Activated CD4-positive, alpha-beta T cell treated with anti-CD3 and anti-CD28 coated beads, Interleukin-2, amount 50 U/mL, for 48 hours (primary cell): Measurements from ENCODE around the gene MLANA.

Experiments used
- DNase-seq, 2 experiments: peaks; one replicate each; pipeline ENCODE4 v3.0.0-alpha.2; 2020

MLANA gene

DNA sequence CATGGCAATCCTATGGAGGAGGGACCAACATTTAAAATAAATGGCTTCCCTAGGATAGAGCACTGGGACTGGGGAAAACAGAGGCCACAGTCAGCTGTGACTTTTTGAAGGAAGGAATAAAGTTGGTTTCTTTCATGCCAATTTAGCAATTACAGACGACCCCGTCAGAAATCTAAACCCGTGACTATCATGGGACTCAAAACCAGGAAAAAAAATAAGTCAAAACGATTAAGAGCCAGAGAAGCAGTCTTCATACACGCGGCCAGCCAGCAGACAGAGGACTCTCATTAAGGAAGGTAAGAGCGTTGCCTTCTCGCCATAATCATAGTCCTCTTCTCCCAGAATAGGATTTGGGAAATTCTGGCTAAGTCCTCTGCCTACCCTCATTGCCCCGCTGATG lies at the start of gene MLANA:
MLANA (plus strand) TSS at position 249 of the 400 bp plus-strand sequence. CDS start 1,586 bp downstream, outside the sequence.
- DNase-seq: no peak

GRCh38 chr9:5841771-5842573 lies 48.7 kb upstream of the MLANA start:
- DNase-seq: peak; percentile 44 to 60

GRCh38 chr9:5842929-5843793 lies 47.5 kb upstream of the MLANA start:
- no peak for DNase-seq

DNA sequence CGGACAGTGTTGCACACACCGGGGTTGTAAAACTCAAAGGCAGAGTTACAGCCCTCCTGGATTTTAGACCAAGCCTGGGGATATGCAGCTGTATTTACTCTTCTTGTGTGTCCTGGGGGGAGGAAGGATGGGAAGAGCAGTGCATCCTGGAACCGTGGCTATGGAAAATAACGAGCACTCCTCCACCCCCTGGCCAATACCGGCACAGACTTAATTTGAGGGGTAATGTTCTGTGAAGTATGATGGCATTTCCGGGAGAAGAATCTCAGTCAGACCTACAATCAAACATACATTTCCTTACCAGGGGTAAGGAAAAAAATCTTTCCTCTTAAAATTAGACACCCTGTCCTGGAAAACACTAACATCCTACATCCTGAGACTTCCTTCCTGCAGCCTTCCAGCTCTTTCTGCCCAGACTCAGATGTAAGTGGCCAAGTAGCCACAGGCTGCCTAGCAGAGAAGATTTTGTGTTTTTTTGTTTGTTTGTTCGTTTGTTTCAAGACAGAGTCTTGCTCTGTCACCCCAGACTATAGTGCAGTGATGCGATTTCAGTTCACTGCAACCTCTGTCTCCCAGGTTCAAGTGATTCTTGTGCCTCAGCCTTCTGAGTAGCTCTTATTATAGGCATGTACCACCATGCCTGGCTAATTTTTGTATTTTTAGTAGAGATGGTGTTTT lies 46.8 kb upstream of the MLANA start:
- no peak for DNase-seq

DNA sequence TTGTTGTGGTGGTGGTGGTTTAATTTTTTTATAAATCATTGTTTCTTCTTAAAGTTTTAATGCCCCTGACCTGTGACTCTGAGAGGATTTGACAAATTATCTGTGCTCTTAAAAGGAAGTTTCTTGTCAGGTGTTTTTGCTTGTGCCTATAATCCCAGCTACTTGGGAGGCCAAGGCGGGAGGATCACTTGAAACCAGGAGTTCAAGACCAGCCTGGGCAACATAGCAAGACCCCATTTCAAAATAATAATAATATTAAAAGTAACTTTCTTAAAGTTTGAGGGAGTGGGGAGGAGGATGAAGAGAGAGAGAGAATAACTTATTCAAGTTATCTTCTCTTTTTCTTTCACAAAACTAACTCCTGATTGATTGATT lies 45.5 kb upstream of the MLANA start:
- DNase-seq: no peak

GRCh38 chr9:5846096-5846495 lies 44.6 kb upstream of the MLANA start:
- no peak for DNase-seq

GRCh38 chr9:5846501-5846921 lies 44.2 kb upstream of the MLANA start:
- no peak for DNase-seq

GRCh38 chr9:5848372-5848882 lies 42.3 kb upstream of the MLANA start:
- no peak for DNase-seq

DNA sequence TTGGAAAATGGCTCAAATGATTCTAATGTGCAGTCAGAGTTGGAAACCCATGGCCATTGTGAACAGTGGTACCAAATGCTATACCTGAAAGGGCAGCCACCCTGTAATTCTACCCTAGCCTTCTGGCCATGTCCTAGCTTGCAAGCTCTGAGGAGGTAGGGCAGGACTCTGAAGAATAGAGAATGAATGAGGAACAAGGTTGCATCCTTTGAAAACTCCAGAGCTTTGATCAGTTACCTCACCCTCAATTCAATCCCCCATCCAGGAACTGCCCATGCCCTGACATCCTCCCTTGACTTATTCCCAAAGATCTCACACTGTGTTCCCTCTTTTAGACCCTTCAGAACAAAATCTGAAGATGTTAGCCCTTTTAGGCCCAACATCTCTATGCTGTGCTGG lies 40.0 kb upstream of the MLANA start:
- no peak for DNase-seq

GRCh38 chr9:5851445-5851844 lies 39.2 kb upstream of the MLANA start:
- DNase-seq: peak; percentile 24 to 45

- DNase-seq: no peak
These were observed 37.7 kb upstream of the MLANA start for GRCh38 chr9:5852987-5853386.

DNA sequence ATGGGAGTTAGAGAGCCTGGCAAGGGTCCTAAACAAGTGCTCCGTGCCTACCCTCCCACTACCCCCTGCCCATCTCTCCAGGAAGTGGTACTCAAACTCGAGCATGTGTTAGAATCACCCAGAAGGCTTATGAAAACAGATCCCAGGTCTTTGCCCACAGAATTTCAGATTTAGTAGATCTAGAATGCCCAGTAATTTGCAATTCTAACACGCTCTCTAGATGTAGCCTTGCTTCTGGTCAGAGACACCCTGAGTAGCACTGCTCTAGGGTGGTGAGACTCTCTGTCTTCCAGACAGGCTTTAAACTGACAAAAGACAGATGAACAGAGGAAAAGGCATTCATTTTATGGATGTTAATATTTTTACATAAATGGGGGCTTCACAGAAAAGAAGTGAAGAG lies 37.1 kb upstream of the MLANA start:
- no peak for DNase-seq

DNA sequence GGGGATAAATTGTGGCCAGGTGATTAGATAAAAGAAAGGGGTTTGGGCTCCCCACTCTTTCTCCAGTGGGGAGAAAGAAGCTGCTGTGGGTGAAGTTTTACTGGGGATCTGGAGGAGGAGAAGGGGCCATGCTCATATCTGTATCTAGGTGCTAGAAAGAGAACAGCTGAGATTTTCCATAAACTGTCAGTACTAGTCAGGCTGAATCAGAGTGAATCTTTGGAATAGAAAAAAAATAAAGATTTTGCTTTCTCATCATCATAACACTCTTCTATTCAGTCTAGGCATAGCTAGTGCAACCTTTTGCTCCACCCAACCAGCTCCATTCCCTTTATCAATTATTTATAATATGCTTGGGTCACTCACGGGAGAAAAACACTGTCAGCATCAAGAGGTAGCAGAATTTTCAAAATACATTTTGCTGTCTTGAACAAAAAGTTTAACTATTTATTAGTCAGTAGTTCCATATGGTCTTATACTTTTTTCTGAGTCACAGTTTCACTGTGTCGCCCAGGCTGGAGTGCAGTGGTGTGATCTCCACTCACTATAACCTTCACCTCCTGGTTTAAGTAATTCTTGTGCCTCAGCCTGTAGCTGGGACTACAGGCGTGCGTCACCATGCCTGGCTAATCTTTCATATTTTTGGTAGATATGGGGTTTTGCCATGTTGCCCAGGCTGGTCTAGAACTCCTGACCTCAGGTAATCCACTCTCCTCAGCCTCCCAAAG lies 36.5 kb upstream of the MLANA start:
- DNase-seq: no peak

DNA sequence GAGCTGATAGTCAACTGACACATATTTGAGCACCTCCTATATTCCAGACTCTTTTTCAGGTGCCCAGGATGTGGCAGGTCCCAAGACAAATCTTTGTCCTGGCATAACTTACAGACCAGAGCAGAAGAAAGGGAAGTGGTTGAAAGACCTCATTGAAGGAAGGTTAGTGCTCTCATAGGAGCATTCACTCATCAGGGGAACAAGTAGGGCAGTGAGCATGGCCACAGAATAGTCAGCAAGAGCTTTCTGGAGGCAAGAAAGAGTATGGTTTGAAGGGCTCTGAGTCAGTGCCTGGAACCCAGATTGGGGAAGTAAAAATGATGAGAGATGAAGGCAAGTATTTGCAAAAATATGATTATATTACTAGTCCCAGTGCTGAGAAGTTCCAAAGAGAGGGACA lies 32.8 kb upstream of the MLANA start:
- no peak for DNase-seq

DNA sequence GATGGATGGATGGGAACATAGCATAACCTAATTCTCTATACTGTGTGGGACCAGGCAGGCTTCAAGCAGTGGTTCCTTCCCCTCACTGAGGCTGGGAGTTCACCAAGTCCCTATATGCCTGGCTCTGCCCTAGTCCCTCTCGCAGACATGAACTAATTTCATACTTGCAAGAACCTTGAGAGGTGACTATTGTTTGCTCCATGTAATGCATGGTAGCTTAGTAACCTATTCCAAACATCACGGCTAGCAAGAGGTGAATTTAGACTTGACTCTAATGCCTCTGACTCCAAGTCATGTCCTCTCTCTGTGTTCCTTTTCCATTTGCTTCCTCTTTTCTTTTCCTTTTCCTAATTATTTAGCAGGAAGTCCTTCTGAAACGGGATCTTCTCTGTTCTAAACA lies 31.9 kb upstream of the MLANA start:
- no peak for DNase-seq

DNA sequence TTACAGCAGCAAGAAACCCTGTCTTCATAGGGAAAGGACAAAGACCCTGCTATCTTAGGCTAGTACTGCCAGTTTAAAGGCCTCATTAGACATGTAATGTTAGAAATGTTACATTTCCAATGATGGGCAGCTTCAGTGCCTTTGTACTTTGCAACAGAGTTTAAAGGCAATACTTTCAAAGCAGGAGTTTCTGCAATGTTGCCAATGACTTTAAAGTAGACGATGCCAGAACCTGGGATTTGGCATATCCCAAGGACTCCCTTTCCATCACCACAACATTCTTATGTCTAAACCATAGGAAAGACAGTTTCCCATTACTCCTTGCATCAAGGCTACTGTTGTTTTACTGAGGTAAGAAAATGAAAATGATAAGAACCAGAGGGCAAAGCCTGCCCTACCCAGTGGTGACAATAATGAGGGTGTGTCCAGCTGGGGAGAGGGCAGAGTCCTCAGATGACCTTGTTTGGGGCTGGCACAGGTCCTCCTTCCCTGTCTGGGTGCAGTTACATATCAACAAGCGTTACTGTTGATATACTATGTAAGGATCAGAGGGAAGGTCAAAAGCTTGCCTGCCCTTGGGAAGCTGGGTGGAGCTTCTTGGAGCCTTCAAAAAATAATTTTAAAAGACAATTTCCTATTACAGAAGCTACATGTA lies 27.5 kb upstream of the MLANA start:
- no peak for DNase-seq

DNA sequence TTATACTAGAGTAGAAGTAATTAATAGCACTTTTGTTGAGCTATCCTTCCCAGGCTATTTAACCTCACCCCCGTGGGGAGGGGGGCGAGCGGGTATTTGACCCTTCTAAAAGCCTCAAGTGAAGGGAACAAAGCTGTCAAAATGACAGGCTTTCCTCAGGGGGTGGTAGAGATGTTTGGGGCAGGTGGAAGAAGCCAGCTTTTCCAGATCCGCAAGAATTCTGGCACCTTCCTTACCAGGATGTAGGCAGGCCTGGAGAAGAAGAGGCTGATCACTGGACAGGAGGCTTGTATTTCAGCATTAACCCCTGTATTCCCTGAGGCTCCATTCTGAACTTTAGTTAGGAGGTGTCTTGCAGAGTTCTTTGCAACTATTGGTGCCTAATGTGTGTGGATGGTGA lies 26.2 kb upstream of the MLANA start:
- no peak for DNase-seq

DNA sequence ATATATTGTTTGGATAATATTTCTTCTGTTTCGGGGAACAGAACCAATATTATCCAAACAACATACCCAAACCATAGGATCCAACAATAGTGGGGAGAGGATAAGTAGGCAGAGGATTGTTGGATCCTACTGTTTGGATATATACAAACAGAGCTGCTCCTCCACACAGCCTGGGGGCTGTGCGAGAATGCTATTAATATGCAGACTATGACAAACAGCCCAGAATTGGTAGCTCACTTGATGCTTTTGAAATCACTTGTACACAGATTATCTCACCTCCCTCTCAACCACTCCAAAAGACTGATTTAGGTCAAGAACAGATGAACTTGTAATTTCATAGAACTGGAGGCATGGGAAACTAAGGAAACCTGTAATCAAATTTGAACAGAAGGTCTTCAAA lies 24.4 kb upstream of the MLANA start:
- DNase-seq: no peak

DNA sequence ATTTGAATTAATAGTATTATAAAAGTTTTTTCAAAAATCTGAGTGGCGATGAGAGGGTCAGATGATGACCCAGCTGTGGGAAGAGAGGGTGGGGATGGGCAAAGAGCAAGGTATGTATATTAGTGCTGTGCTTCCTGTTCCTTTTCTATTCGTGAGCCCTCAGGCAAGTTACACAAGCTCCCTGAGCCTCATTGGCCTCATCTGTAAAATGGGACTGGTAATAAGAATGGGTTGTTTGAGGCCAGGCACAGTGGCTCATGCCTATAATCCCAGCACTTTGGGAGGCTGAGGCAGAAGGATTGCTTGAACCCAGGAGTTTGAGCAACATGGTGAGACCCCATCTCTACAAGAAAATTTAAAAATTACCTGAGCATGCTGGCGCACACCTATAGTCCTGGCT lies 24.0 kb upstream of the MLANA start:
- no peak for DNase-seq

DNA sequence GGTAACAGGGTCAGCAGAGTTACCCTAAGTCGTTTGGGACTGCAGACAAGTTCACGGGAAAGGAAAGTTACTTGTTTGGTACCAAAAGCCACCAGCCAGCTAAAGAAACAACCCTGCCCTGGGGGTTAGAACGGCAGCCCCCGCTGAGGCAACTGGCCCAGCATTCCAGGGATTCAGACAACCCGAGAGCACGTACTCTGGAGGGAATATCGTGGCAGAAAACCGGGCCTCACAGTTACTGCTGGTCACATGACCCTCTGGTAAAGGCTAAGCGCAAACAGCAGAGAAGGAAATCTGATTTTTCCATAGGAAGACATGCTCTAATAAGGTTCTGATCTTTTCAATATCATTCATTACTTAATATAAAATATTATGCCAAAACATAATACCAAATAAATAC lies 22.5 kb upstream of the MLANA start:
- DNase-seq: no peak

DNA sequence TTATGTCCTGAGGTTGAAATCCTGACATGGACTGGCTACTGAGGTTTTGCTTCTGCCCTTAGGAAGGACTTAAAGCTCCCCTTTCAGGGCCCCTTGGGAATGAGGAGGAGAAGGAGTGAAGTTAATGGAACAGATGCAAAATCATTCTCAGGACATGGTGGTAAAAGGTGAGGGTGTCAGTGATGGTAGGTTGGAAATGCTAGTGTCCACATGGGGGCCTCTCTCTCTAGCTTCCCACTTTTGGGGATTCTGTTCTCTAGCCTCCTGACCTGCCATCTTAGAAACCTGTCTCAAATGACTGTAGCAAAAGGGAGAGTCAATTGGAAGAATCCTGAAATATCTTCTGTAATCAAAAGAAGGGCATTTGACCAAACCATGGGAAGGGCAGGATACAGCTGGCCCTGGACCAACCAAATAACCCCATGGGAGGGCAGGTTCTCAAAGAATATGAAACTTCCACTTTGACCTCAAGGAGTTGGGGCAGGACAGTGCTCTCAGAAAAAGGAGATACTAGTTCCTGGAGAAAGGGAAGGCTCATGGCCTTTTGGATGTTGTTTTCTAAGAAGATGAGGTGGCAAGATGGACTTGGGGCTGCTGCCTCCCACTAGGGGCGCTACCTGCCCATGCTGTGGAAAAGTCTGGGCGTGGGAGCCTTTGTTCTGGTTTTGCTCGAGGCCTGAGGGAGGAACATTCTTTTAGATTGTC lies 21.2 kb upstream of the MLANA start:
- DNase-seq: peak; percentile 37 to 49

- DNase-seq: no peak
These were observed 20.7 kb upstream of the MLANA start for GRCh38 chr9:5870020-5870339.
